ENCODE measurements around the gene BCAS4. TPM values are rescaled to one million over a fixed set of nuclear protein-coding genes. Genes with fewer than 3 reads are reported as not detected.

BCAS4 gene
- total RNA-seq, 1 donor from 2014 or later: 12.9 TPM

DNA sequence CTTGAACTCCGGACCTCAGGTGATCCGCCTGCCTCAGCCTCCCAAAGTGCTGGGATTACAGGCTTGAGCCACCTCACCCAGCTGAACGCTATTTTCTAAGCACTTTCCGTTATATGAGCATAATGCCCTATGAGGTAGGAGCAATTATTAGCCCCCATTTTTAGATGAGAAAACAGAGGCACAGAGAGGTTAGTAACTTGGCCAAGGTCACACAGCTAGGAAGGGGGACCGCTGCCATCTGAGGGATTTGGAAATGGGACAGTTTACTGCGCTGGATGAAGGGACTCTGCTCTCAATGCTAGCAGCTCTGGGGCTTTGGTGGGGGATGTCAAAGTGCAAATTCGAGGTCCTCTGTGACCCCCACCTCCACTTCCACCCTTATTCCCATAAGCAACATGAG is 62.5 kb downstream of the BCAS4 start:
- H3K4me3 Mint-ChIP-seq: no peak overlapping the region
- H3K27ac Mint-ChIP-seq: no peak overlapping the region
- TF ChIP-seq, protein P1, sequence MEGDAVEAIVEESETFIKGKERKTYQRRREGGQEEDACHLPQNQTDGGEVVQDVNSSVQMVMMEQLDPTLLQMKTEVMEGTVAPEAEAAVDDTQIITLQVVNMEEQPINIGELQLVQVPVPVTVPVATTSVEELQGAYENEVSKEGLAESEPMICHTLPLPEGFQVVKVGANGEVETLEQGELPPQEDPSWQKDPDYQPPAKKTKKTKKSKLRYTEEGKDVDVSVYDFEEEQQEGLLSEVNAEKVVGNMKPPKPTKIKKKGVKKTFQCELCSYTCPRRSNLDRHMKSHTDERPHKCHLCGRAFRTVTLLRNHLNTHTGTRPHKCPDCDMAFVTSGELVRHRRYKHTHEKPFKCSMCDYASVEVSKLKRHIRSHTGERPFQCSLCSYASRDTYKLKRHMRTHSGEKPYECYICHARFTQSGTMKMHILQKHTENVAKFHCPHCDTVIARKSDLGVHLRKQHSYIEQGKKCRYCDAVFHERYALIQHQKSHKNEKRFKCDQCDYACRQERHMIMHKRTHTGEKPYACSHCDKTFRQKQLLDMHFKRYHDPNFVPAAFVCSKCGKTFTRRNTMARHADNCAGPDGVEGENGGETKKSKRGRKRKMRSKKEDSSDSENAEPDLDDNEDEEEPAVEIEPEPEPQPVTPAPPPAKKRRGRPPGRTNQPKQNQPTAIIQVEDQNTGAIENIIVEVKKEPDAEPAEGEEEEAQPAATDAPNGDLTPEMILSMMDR (IDR thresholded peaks at IDR 0.05; ENCODE audit: unreplicated experiment): no peak
- no peaks in the 10 kb centered on the region for H3K27me3 Mint-ChIP-seq (ENCODE audit: low read depth)
- H3K36me3 Mint-ChIP-seq: no peaks in the 10 kb centered on the region
- DNase-seq (ENCODE audit: low spot score in 2 of 2, unreplicated experiment in 2 of 2): no peak
- H3K4me1 Mint-ChIP-seq: peaks cover 10% of the 10 kb centered on the region
- H3K9me3 Mint-ChIP-seq: no peaks in the 10 kb centered on the region

DNA sequence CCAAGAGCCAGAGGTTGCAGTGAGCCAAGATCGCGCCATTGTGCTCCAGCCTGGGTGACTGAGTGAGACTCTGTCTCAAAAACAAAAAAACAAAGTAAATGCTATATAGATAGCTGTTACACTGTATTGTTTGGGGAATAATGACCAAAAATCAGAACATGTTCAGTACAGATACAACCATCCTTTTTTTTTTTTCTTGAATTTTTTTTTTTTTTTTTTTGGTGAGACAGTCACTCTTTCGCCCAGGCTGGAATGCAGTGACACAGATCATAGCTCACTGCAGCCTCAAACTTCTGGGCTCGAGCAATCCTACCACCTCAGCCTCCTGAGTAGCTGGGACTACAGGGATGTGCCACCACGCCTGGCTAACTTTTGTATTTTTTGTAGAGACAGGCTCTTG is 63.7 kb downstream of the BCAS4 start:
- no peak for DNase-seq (ENCODE audit: low spot score in 2 of 2, unreplicated experiment in 2 of 2)
- Mint-ChIP-seq H3K36me3 (no peaks in the 10 kb centered on the region), H3K27ac (no peak overlapping the region), H3K27me3 (ENCODE audit: low read depth) (no peaks in the 10 kb centered on the region), H3K9me3 (no peaks in the 10 kb centered on the region), H3K4me3 (no peak overlapping the region), H3K4me1 (peaks cover 10% of the 10 kb centered on the region)
- TF ChIP-seq, protein P1 (IDR thresholded peaks at IDR 0.05; ENCODE audit: unreplicated experiment): no peak

DNA sequence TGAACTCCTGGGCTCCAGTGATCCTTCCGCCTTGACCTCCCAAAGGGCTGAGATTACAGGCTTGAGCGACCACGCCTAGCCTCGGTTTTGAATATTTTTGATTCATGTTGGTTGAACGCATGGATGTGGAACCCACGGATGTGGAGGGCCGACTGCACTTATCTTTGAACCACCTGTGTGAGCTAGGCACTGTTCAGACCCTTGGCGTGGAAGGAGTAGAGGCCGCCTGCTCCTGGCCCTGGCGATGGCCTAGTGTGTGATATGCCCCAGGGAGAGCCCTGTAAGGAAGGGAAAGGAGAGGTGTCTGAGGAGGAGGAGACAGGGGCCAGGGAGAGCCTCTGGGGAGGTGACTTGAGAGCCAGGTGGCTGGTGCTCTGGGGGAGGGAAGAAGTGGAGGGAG is 64.3 kb downstream of the BCAS4 start:
- H3K9me3 Mint-ChIP-seq: no peaks in the 10 kb centered on the region
- H3K36me3 Mint-ChIP-seq: no peaks in the 10 kb centered on the region
- no peak overlapping the region for H3K4me3 Mint-ChIP-seq
- peaks cover 10% of the 10 kb centered on the region for H3K4me1 Mint-ChIP-seq
- no peak for DNase-seq (ENCODE audit: low spot score in 2 of 2, unreplicated experiment in 2 of 2)
- H3K27ac Mint-ChIP-seq: no peak overlapping the region
- TF ChIP-seq, protein P1 (IDR thresholded peaks at IDR 0.05; ENCODE audit: unreplicated experiment): no peak
- H3K27me3 Mint-ChIP-seq (ENCODE audit: low read depth): no peaks in the 10 kb centered on the region

DNA sequence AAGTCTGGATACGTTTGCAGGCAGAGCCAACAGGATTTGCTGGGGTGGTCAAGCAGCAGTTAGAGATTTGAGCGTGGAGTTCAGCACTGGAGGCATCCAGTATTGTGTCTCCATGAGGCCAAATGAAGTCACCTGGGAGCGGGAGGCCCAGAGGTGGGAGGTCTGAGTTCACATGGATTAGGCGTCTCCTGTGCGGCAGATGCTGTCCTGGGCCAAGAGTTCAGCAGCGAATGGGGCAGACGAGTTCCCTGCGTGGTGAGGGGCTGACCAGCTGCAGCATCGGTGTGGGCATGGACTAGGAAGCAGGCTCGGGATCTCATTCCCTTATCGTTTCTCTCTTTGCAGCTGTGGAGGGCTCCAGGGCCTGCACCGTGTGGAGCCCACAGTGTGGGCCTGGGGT is 66.2 kb downstream of the BCAS4 start:
- H3K9me3 Mint-ChIP-seq: no peaks in the 10 kb centered on the region
- no peak overlapping the region for H3K4me3 Mint-ChIP-seq
- no peaks in the 10 kb centered on the region for H3K36me3 Mint-ChIP-seq
- TF ChIP-seq, protein P1 (IDR thresholded peaks at IDR 0.05; ENCODE audit: unreplicated experiment): no peak
- no peak for DNase-seq (ENCODE audit: low spot score in 2 of 2, unreplicated experiment in 2 of 2)
- H3K27me3 Mint-ChIP-seq (ENCODE audit: low read depth): no peaks in the 10 kb centered on the region
- H3K4me1 Mint-ChIP-seq: peaks cover 4% of the 10 kb centered on the region
- H3K27ac Mint-ChIP-seq: no peak overlapping the region

DNA sequence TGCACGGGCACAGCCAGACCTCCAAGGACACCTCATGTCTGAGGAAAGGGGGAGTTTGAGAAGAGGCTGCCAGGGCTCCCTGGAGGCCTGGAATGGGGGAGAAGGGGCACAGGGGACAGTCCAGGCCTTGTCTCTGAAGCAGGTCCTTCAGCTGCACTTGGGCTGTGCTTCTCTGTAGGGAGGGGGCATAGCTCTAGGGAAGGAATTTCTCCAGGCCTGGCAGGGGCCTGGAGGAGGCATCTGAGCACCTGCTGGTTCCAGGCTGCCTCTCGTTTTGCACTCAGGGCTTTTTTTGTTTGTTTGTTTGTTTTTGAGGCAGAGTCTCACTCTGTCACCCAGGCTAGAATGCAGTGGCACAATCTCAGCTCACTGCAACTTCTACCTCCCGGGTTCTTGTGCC is 67.7 kb downstream of the BCAS4 start:
- Mint-ChIP-seq H3K4me1 (no peaks in the 10 kb centered on the region), H3K36me3 (no peaks in the 10 kb centered on the region), H3K27ac (no peak overlapping the region), H3K27me3 (ENCODE audit: low read depth) (no peaks in the 10 kb centered on the region), H3K4me3 (no peak overlapping the region), H3K9me3 (no peaks in the 10 kb centered on the region)
- TF ChIP-seq, protein P1 (IDR thresholded peaks at IDR 0.05; ENCODE audit: unreplicated experiment): no peak
- DNase-seq (ENCODE audit: low spot score in 2 of 2, unreplicated experiment in 2 of 2): no peak

DNA sequence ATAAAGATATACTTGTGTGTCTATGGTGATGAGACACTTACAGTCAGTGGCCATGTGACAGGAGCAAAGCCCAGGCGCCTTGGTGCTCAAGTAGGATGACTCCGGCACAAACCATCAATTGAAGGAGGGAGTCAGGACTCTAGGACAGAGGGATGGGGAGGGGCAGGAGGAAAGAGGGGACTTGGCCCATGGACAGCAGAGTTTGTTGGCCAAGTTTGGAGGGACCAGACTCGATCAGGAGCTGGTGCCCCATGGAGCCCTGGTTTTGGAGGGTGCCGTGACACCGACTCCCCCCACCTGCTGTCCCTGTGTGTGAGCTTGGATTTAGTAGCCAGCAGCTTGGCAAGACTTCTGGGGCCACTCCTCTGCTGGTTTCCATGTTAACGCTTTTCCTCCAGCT is 70.3 kb downstream of the BCAS4 start:
- H3K4me3 Mint-ChIP-seq: no peak overlapping the region
- H3K9me3 Mint-ChIP-seq: no peaks in the 10 kb centered on the region
- TF ChIP-seq, protein P1 (IDR thresholded peaks at IDR 0.05; ENCODE audit: unreplicated experiment): no peak
- H3K4me1 Mint-ChIP-seq: peaks cover 5% of the 10 kb centered on the region
- no peaks in the 10 kb centered on the region for H3K27me3 Mint-ChIP-seq (ENCODE audit: low read depth)
- no peak for DNase-seq (ENCODE audit: low spot score in 2 of 2, unreplicated experiment in 2 of 2)
- H3K36me3 Mint-ChIP-seq: no peaks in the 10 kb centered on the region
- no peak overlapping the region for H3K27ac Mint-ChIP-seq

Measured in mesothelial cell of epicardium (in vitro differentiated cells).